Neural crest cell (in vitro differentiated cells): Measurements from ENCODE around the gene PPM1N. TPM values are rescaled to one million over a fixed set of nuclear protein-coding genes. Genes with fewer than 3 reads are reported as not detected.

Experiments
- DNase-seq: peaks from one replicate; pipeline ENCODE4 v3.0.0; 2021; ENCODE audit warnings: low read depth, mixed read lengths, low spot score
- H3K27ac Mint-ChIP-seq: one replicate; pipeline ENCODE4 v1.8.0; 2021; ENCODE audit warnings: mild to moderate bottlenecking, mixed read lengths; ENCODE audit not compliant: unreplicated experiment
- H3K27me3 Mint-ChIP-seq: 2 replicates; pipeline ENCODE4 v1.8.0; 2021; ENCODE audit warnings: low read depth, mild to moderate bottlenecking, mixed read lengths
- H3K36me3 Mint-ChIP-seq: 2 replicates; pipeline ENCODE4 v1.8.0; 2021; ENCODE audit warnings: low read depth, mild to moderate bottlenecking, mixed read lengths
- H3K4me1 Mint-ChIP-seq: 2 replicates; pipeline ENCODE4 v1.8.0; 2021; ENCODE audit warnings: mixed read lengths
- H3K4me3 Mint-ChIP-seq: one replicate; pipeline ENCODE4 v1.8.0; 2021; ENCODE audit warnings: mild to moderate bottlenecking, mixed read lengths
- H3K9me3 Mint-ChIP-seq: 2 replicates; pipeline ENCODE4 v1.8.0; 2021; ENCODE audit warnings: mixed read lengths
- CTCF ChIP-seq: fragments of 200-600 bp; sonication (generic); conservative IDR thresholded peaks from 2 replicates; pipeline ENCODE4 v1.5.0; 2021; ENCODE audit warnings: antibody characterized with exemption, mild to moderate bottlenecking
- total RNA-seq: library from RNA; stranded (reverse); gene quantifications from 2 replicates; pipeline ENCODE4 v1.2.1, GENCODE V29; 2021

The PPM1N gene
- total RNA-seq, 1 donor from 2014 or later: not detected

DNA sequence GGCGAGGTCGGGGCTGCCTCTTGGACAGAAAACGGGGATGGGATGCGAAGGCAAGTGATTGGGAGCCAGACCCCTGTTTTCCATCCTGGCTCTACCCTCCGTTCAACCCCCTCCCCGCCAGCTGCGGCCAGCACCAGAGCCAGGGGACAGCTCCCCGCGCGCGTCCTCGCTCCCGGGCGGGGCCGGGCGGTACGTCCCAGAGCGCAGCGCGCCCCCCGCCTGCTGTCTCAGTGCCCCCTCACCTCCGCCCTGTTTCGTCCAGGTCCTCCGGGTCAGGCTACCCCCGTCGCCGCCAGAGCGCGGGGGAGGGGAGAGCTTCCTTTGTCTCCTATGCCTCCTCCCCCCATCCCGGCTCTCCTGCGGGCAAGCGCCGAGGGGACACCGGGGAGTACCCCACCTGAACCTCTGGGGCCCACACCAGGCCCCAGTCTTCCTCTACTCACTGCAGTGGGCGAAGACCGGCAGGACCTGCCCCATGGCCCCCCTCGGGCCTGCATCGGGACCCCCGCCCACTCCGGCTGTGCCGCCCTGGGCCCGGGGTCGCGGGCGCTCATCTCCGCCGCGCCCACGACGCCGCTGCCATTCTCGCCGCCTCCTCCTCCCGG lies 1.8 kb upstream of the PPM1N start:
- TF ChIP-seq CTCF: no peak
- peaks cover 59% of the 10 kb centered on the region for H3K27me3 Mint-ChIP-seq
- no peak overlapping the region for H3K27ac Mint-ChIP-seq
- H3K4me3 Mint-ChIP-seq: peak overlapping the region; percentile 60
- H3K36me3 Mint-ChIP-seq: no peaks in the 10 kb centered on the region
- DNase-seq: peak; percentile 64
- no peaks in the 10 kb centered on the region for H3K9me3 Mint-ChIP-seq
- peaks cover 48% of the 10 kb centered on the region for H3K4me1 Mint-ChIP-seq

- Mint-ChIP-seq H3K36me3 (no peaks in the 10 kb centered on the region), H3K4me1 (peaks cover 39% of the 10 kb centered on the region), H3K4me3 (peak overlapping the region; percentile 64), H3K27ac (no peak overlapping the region), H3K27me3 (peaks cover 71% of the 10 kb centered on the region), H3K9me3 (no peaks in the 10 kb centered on the region)
- no peak for DNase-seq
- TF ChIP-seq CTCF: no peak
Observed at GRCh38 chr19:45497791-45498190, 452 bp upstream of the PPM1N start.

DNA sequence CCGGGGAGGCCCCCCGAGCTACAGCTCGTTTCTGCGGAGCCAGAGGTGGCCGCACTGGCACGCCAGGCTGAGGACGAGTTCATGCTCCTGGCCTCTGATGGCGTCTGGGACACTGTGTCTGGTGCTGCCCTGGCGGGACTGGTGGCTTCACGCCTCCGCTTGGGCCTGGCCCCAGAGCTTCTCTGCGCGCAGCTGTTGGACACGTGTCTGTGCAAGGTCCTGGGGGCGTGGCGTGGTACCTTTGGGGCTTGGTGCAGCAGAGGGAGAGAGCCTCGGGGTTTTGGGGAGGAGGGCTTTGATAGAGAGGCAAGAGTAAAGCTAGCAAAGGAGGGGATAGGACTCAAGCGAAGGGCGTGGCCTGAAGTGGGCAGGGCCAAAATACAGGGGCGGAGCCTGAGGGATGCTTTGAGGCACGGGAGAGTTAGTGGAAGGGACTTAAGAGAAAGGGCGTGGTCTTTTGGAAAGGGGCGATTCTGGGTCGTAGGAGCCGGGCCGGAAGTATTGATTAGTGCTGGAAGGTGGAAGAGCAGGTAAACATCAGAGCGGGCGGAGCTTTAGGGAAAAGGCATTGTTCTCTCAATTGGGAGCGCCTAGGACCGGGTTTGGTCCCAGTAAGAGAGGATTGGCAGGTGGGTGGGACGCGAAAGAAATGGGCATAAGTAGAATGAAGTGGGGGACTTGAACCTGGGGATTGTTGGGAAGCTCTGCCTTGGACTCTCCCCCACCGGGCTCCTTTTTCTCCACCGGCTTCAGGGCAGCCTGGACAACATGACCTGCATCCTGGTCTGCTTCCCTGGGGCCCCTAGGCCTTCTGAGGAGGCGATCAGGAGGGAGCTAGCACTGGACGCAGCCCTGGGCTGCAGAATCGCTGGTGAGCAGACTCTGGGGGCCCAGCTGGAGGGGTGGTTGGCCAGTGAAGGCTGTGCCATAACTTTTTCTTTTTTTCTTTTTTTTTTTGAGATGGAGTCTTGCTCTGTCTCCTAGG lies 1.2 kb downstream of the PPM1N start:
- peak; percentile 23 for DNase-seq
- TF ChIP-seq CTCF: no peak
- peaks cover 76% of the 10 kb centered on the region for H3K27me3 Mint-ChIP-seq
- peaks cover 31% of the 10 kb centered on the region for H3K4me1 Mint-ChIP-seq
- no peak overlapping the region for H3K27ac Mint-ChIP-seq
- no peaks in the 10 kb centered on the region for H3K9me3 Mint-ChIP-seq
- peak overlapping the region; percentile 50 for H3K4me3 Mint-ChIP-seq
- H3K36me3 Mint-ChIP-seq: no peaks in the 10 kb centered on the region

- no peaks in the 10 kb centered on the region for H3K9me3 Mint-ChIP-seq
- H3K27me3 Mint-ChIP-seq: peaks cover 65% of the 10 kb centered on the region
- H3K27ac Mint-ChIP-seq: no peak overlapping the region
- peaks cover 23% of the 10 kb centered on the region for H3K4me1 Mint-ChIP-seq
- no peaks in the 10 kb centered on the region for H3K36me3 Mint-ChIP-seq
- H3K4me3 Mint-ChIP-seq: peak overlapping the region; percentile 50
- TF ChIP-seq CTCF: no peak
- DNase-seq: no peak
Observed at GRCh38 chr19:45500918-45501729, 2.9 kb downstream of the PPM1N start.

DNA sequence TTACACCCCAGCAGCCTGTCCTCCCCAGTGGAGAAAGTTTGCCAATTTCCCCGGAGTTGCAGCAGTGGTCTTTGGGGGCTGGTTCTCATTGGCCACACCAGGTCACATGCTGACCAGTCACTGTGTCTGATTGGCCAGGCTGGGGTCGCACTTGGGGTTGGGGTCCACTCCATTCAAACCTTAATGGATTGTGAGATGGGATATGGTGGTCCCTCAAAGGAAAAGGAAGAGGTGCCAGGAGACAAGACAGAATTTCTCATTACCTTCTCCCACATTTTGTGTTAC lies 3.4 kb downstream of the PPM1N start:
- Mint-ChIP-seq H3K4me3 (peak overlapping the region; percentile 61), H3K27me3 (peaks cover 65% of the 10 kb centered on the region), H3K4me1 (peaks cover 23% of the 10 kb centered on the region), H3K36me3 (no peaks in the 10 kb centered on the region), H3K27ac (no peak overlapping the region), H3K9me3 (no peaks in the 10 kb centered on the region)
- DNase-seq: no peak
- TF ChIP-seq CTCF: no peak
